Testis (tissue), 2 donors: ENCODE results near the gene LILRB2.
"Not testable (repeated sequence)": the region's sequence is repeated elsewhere in the genome, so short reads cannot be mapped to it uniquely, and the experiment has no call there.

ENCODE experiments used
- CTCF ChIP-seq, 3 experiments: fragments of 450-650 bp in 2 of 3; fragments of 200-600 bp in 1 of 3; sonication (generic) in 1 of 3; IDR thresholded peaks; one replicate each; pipeline ENCODE4 v1.5.1; 2016 to 2019; ENCODE audit warnings: antibody characterized with exemption in 3 of 3, mild to moderate bottlenecking in 2 of 3, moderate library complexity in 1 of 3
- POLR2A ChIP-seq: fragments of 450-650 bp; IDR thresholded peaks from one replicate; pipeline ENCODE4 v1.6.1; 2017; ENCODE audit warnings: antibody characterized with exemption, mild to moderate bottlenecking, moderate library complexity

DNA sequence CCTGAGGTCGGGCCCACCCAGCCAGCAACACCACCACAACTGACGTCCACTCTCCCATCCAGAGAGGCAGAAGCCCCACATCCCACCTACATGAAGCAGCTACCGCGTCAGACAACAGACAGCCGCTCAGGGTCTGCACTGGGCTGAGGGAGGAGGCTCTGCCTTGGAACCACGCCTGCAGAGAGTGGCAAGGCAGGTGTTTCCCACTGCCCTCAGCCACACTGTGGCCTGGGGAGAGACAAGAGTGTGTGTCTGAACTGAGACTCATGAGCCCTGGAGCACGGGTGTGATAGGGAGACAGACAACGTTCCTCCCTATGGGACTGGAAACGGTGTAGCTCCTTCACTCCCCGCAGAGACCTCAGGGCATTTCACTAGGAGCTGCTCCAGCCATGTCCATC is 5.4 kb upstream of the LILRB2 start:
- TF ChIP-seq POLR2A; CTCF (IDR thresholded peaks at IDR 0.05): not testable (repeated sequence)
